HG02852 (cell line): ENCODE data around the gene ECEL1.
"Not testable (repeated sequence)": the region's sequence is repeated elsewhere in the genome, so short reads cannot be mapped to it uniquely, and the experiment has no call there.

Source experiments
- ATAC-seq: cut with Tn5 transposase; IDR thresholded peaks from one replicate; pipeline ENCODE4 v1.9.1; 2021; ENCODE audit warnings: mild to moderate bottlenecking, moderate library complexity; ENCODE audit not compliant: unreplicated experiment

The ECEL1 gene

GRCh38 chr2:232460171-232460570, 27.5 kb downstream of the ECEL1 start:
- ATAC-seq, result no peak

- ATAC-seq, result no peak
These were observed 28.1 kb downstream of the ECEL1 start for GRCh38 chr2:232459419-232460035.

GRCh38 chr2:232458661-232459418, 28.8 kb downstream of the ECEL1 start:
- no peak for ATAC-seq

- ATAC-seq, result no peak
These were observed 29.5 kb downstream of the ECEL1 start for GRCh38 chr2:232458051-232458660.

GRCh38 chr2:232457121-232458011, 30.3 kb downstream of the ECEL1 start:
- ATAC-seq, result no peak

- ATAC-seq, result no peak
These were observed 31.1 kb downstream of the ECEL1 start for GRCh38 chr2:232456296-232457120.

- ATAC-seq, result no peak
These were observed 32.0 kb downstream of the ECEL1 start, which contains the start of gene ALPI for GRCh38 chr2:232455426-232456255. Gene ALPI, plus strand, starts transcription at chr2:232456153. Its CDS starts 47 bp downstream, at chr2:232456200.

GRCh38 chr2:232454630-232455029, 33.0 kb downstream of the ECEL1 start:
- ATAC-seq, result no peak

GRCh38 chr2:232451645-232452044, 36.0 kb downstream of the ECEL1 start:
- not testable (repeated sequence) for ATAC-seq

GRCh38 chr2:232449964-232450363, 37.7 kb downstream of the ECEL1 start:
- no peak for ATAC-seq

GRCh38 chr2:232448304-232448690, 39.3 kb downstream of the ECEL1 start:
- no peak for ATAC-seq

GRCh38 chr2:232447638-232448303, 39.9 kb downstream of the ECEL1 start:
- ATAC-seq, result no peak

- no peak for ATAC-seq
These were observed 40.5 kb downstream of the ECEL1 start for GRCh38 chr2:232447091-232447620.

- ATAC-seq, result not testable (repeated sequence)
These were observed 41.3 kb downstream of the ECEL1 start for GRCh38 chr2:232446266-232446777.

GRCh38 chr2:232445149-232445885, 42.3 kb downstream of the ECEL1 start:
- ATAC-seq, result not testable (repeated sequence)

GRCh38 chr2:232444409-232445148, 43.1 kb downstream of the ECEL1 start:
- ATAC-seq, result no peak
